Measurements from ENCODE around the gene IER5.
"Not testable (repeated sequence)": the region's sequence is repeated elsewhere in the genome, so short reads cannot be mapped to it uniquely, and the experiment has no call there.

IER5 gene

DNA sequence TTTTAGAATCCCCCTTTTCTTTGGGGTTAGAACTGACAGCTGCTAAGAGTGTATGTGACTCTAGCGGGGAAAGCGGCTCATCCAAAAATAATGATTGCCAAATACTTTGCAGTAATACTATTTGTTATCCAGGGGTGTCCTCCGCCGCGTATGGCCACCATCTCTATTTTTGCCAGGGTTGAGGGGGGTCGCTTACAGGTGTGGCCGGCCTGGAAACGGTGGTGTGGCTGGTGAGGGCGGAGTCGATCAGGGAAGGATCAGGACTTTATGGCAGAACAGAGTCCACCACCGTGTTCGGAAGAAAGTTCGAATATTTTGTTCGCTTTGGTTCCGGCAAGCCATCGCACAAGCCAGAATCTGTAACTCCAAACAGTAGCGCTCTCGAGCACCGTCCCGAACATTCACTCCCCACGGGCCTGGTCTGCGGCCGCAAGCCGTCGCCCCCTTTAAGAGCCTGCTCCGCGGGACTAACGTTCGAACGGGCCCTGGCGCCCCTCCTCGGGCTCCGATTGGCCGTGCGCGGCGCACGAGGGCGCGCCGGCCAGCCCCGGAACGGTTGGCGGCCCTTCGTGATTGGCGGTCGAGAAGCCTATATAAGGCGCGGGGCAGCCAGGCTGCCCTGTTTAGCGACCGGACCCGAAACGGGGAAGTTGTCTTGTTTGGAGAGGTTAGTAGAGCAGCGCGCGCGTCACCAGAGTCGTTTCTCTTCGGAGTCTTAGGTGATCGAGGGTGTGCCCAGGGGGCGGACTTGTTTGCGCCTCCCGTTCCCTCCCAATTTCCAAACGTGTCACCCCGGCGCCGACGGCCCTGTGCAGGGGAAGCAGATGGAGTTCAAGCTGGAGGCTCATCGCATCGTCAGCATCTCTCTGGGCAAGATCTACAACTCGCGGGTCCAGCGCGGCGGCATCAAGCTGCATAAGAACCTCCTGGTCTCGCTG, at the start of gene IER5:
Gene IER5, plus strand, starts transcription at position 622 of the 938 bp plus-strand sequence. Its CDS starts 203 bp downstream, at position 825.
- peak; percentile 97 for DNase-seq

DNA sequence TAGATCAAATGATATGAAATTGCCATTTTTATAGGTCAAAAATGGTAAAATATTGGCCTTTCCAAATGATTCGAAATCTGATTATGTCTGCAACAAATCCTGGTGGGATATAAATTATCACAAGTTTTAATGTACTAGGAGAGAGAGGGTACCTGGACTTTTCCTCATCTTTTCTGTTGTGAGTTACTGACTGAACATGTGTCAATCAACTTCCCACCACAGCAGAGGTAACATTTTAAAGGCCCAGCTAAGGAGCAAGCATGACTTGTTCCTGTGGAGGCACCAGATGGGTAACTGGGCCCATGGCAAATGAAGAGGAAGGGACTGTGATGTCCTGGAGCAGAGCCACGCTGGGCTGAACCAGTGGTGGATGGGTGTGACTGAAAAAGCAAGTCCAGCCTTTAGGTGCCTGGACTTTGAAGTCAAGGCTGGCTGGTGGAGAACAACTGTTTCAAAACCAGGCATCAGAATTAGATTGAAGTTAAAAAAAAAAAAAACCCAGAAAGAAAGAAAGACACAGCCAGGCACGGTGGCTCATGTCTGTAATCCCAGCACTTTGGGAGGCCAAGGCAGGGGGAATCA, 48.1 kb upstream of the IER5 start:
- DNase-seq = no peak

DNA sequence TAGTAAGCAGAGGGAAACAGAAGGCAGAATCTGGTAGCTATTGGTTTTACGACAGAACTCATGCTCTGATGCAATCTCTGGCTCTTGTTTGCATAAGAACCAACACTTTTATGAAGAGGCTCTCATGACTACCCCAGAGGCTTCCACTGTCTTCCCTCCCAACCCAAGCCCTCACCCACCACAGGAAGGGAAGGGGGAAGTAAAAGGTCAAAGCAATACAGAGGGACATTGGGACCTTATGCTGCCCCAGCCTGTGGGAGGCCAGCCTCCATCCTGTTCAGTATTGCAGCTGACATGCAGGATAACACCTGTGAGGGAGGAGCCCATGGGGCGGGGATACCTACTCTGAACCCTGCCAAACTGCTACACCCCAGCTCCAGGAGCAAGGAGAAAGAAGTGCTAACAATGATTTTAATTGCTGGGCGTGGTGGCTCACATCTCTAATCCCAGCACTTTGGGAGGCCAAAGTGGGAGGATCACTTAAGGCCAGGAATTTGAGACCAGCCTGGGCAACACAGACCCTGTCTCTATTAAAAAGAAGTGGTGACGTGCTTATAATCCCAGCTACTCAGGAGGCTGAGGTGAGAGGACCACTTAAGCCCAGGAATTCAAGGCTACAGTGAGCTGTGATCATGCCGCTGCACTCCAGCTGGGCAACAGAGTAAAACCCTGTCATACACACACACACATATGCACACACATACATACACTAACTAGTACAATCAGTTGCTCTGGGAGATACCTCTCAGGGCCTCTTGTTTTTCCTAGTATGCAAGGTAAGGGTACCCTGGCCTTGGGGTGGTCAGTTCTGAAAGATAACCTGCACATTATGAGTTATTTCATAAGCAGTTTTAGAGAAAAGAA, 45.2 kb upstream of the IER5 start:
- peak; percentile 83 for DNase-seq

DNA sequence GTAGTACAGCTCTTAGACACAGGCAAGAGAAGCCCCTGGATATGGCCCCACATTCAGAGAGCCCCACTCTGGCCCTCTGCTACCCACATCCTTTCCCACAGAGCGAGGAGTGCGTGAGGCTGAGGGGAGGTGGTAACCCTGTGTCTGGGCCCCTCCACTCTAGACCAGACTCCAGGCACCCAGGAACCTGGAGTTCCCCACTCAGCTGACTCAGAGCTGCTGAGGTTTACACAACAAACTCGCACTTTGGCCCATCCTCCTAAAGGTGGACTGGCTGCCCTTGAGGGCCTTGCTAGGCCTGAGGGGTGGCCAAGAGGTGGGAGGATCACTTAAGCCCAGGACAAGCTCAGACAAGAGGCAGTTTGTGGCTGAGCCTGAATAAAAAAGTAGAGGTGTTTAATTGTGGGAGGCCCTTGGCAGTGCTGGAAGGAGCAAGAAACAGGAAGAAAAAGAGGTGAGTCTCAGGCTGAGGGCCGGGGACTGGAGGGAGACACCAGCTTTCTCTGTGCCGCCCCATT, 44.0 kb upstream of the IER5 start:
- peak; percentile 68 for DNase-seq

DNA sequence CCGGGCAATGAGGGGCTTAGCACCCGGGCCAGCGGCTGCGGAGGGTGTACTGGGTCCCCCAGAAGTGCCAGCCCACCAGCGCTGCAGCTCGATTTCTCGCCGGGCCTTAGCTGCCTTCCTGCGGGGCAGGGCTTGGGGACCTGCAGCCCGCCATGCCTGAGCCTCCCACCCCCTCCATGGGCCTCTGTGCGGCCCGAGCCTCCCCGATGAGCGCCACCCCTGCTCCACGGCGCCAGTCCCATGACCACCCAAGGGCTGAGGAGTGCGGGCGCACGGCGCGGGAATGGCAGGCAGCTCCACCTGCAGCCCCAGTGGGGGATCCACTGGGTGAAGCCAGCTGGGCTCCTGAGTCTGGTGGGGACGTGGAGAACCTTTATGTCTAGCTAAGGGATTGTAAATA, 42.6 kb upstream of the IER5 start:
- not testable (repeated sequence) for DNase-seq

DNA sequence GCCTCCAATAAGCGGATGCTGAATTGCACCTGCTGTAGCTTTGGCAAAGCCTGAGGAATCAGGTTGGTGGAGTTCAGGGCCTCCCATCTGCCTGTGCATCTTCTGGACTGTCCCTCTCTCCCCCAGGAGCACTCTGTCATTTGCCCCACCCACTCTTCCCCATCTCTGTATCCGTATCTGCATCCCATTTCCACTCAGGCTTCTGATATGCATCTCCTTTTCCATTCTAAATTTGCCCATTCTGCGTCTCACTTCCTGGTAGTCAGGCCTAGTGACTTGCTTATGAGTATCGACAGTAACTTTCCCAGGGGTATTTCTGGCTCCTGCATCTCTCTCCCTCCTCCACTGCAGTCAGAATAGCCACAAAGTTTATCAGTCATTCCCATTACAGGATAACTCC, 39.1 kb upstream of the IER5 start:
- DNase-seq = no peak

DNA sequence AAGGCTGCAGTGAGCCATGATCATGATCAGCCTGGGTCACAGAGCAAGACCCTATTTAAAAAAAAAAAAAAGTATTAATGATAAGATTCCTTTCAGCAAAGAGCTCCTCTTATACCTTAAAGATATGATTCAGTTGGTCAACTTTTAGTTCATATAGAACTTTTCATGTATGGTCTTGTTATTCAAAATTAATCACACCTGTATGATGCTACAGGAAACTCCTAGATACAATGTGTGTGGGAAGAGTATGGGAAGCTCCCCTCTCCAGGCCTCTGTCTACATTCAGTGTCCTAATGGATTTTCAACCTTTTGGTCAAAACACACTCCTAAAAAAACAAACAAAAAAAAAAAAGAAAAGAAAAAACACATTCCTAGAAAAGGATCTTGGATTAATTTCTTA, 37.6 kb upstream of the IER5 start:
- DNase-seq = no peak

DNA sequence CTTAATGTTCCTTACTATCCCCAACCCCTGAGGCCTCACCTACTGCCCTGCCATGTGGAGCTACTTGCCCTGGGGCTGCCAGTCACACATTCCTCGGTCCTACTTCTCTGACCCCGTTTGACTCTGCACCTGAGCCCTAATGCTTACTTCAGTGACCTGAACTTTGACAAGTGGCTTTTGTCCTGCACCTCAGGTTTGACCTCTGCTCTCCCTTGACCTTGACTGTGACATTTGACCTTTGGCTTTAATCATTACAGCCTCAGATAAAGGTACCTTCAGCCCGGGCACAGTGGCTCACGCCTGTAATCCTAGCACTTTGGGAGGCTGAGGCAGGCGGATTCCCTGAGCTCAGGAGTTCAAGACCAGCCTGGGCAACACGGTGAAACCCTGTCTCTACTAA, 31.9 kb upstream of the IER5 start:
- no peak for DNase-seq

DNA sequence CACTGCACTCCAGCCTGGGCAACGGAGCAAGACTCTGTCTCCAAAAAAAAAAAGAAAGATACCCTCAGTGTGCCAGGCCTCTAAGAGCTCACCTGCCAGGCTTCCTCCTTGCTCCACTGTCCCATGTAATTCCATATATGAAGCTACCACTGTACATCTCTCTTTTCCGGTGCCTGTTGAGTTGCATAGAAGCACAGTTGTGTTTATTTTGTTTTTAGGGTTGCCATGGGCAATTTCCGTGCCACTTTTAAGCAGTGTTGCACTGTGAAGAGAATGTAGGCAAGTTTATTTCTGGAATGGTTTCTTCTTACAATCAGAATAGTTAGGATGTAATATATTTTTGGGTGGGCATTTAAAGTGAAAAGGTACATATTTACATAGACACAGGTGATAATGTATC, 31.4 kb upstream of the IER5 start:
- DNase-seq = peak; percentile 76

DNA sequence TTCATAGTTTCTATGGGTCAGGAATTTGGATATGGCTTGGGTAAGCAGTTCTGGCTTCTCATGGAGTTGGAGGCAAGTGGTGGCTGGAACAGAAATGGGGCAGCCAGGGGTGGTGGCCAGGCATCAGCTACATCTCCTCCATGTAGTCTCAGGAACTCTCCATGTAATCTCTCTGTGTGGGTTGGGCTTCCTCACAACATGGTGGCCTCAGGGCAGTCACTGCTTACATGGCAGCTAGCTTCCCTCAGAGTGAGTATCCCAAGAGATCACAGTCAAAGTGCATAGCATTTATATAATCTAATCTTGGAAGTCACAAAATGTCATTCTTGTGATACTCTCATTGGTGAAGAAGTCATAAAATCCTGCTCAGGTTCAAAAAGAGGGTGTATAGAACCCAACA, 29.1 kb upstream of the IER5 start:
- no peak for DNase-seq

DNA sequence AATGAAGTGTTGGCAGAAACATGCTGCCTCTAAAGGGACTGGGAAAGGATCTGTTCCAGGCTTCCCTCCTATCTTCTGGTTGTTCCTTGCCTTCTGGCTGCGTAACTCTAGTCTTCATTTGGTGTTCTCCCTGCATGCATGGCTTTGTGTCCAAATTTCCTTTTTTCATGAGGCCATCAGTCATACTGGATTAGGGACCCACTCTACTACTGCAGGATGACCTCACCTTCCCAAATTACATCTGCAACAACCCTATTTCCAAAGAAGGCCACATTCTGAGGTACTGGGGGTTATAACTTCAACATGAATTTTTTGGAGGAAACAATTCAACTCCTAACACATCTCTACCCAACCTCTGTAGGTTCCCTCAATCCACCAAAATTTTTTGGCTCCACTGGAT, 28.4 kb upstream of the IER5 start:
- DNase-seq = no peak

DNA sequence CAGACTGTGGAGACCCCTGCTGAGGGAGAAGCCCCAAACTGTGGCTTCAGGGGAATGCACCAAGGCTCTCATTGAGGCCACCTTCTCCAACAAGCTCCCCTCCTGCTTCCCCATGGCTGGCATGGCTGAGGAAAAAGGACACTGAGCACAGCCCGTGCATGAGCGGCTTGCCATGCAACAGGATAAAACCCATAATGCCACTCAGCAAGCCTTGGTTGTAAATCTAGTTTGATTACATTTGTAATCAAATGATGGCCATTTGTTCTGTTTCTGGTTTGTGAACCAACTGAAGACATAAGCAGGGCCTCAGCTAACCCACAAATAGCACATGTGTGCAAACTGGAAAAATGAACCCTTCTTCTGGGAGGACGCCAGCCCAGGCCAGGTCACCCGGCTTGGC, 27.6 kb upstream of the IER5 start:
- not testable (repeated sequence) for DNase-seq

DNA sequence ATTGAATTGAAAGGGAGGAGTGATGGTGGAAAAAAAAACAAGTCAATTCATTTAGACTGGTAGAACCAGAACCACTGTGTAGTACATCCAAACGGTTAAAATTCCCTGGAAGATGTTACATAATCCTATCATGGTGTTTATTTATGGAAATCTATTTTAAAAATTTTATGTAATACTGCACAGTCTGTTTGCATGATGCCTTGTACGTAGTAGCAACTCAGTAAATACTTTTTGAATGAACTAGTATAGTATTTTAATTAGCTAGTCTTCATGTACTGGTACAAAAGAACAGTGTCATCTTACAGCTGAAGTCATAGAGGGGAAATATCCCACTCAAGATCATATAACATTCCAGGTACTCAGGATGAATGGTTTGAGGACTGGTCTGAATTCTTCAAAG, 27.0 kb upstream of the IER5 start:
- no peak for DNase-seq

DNA sequence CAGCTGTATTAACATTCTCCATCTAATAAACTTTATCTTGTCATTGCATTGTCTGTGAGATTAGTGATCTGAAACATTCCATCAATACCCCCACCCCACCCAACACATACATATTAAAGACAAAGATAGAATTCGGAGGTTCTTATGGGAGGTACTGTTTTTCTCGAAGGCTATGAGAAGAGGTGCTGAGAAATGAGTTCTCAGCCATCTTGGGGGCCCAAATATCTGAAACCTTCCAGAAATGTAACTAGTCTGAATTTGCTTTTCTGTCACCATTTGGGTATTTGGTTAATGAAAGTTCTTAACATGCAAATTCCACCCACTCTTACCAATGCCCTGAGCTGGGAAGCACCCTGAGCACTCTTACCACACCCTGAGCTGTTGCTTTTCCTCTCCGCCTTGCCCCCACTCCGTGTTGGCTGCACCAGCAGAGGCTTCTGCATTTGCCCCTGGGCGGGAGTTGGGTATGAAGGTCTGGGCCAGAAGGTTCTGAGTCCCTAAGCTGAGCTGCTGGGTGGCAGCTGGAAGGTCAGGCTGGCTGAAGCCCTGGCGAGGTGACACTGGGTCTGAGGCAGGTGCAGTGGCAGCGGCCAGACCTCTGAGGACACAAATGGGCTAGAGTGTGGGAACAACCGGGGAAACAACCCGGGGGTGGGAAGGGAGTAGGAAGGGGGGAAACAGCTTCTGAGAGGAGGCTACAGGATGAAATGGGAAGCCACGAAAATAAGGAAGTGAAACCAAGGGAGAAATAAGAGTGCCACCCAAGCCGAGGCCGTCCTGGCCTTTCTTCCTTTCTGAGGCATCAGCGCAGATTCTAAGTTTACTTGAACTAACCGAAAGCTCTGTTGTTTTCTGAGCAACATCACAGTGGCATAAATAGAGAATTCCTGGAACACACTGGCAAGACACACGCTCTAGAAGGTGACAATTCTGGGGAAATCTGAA, 26.3 kb upstream of the IER5 start:
- no peak for DNase-seq

DNA sequence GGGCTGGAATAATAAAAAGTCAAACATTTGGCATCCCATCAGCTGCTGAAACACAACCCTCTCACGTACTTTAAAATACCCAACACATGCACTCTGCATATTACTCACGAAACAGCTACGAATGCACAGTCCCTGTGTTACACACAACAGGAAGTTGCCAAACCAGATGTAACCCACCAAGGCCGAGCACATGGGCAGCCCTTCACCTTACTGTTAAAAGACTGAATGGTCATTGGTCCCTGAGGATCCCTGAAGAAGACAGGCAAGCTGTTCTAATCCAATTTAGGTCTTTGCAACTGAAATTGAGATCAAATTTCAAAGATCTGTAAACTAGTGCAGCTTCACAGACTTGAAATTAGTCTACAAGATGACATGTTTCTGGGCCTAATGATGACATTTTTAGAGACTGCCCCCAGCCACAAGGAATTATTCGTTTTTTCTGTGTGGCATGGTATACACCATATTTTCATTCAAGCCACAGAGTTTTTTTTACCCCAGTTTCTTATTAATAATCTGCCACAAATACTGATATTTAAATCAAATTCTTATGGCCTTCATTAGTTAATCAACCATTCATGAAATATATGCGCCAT, 25.6 kb upstream of the IER5 start:
- no peak for DNase-seq

DNA sequence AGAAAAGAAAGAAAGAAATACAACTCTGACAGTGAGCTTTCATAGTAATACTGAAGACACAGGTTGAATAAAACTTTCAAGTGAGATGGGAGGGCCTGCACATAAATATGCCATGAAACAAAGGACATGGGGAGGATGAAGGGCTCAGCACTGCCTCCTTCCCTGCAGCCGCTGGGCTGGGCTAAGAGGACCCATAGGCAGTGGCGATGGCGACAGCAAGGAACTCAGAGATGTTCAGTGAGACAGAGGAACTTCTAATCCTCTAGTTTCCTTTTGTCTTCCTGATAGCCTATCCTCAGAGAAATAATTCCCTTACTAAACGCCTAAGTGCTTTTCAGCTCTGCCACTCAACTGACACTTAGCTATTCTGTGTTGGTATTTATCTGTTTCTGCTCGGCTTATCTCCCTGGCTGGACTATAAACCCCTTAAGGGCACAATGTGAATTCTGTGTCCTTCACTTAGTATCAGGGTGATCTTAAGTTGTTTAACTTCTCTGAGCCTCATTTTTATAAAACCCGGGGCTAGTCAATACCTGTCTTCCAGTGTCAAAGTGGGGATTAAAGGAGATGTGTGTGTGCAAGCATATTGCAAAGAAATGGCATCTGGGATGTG, 24.4 kb upstream of the IER5 start:
- DNase-seq = no peak

DNA sequence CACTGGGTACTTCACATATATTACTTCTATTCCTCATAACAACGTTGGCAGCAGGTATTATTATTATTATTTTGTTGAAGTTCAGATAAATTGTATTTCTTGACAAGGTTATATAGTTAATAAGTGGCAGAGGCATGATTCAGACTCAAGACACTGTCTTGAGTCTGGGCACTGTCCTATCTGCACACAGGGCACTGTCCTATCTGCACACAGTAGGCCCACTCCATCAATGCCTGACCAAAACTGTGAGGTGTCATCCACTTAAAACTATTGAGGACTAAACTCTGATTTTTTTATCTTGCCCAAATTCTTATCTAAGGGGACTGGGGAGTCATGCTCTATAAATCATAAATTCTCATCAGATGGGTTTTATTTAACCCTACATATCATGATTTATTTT, 23.8 kb upstream of the IER5 start:
- DNase-seq = no peak

DNA sequence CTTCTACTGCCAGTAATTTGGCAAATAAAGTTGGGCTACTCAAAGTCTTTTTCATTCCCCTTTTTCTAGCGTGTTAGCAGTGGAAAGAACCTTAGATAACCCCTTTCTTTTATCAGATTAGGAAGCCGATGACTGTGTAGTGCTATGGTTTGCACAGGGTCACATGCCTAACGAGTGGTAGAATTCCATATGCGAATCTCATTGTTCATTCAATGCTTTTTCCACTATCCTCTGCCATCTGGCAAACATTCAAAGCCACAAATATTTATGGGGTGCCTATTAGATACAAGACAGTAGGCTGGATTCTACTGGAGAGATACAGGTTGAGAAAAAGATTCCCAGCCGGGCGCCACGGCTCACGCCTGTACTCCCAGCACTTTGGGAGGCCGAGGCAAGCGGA, 14.9 kb upstream of the IER5 start:
- no peak for DNase-seq

DNA sequence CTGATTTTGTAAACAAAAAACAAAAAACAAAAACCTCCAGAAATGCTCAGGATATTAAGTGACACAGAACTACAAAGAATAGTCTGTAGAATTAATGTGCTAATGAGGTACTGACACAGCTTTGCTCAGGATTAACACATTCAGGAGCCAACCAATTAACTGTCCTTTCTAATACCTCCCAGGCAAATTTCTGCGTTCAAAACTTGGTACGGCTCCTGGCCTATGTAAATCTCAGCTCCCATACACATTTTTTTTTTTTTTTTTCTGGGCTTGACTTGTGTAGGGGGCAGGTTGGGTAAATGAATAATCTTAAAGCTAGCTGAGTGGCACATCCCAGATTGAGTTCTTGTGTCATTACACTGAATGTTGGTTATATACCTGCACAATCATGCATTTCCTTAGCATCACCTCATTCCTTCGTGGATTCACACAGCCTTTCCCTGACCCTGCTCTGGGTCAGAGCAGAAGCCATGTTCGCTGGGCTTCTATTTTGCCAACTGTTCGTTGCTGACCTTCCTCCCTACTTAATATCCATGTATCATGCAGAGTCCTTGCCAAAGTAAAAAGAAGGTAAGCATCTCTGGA, 12.6 kb upstream of the IER5 start:
- DNase-seq = no peak

DNA sequence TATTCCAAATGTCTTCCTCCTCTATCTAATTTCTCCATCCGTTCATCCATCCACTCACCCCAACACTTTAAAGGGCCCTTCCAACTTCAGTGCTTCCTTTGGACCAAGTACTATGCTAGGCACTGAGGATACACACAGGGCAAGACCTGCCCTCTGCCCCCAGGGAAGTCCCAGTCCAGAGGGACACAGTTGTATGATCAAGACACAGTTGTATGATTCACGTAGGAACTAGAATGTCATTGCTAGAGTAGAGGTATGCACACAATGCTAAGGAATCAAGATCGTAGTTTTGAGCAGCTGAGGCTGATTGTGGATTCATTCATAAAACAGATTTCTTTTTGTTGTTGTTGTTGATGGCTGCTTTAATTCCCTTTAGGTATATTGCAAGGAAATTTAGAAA, 11.6 kb upstream of the IER5 start:
- no peak for DNase-seq

All from DMS53 (cell line).